Measurements from ENCODE around the gene FBXL14. TPM values are rescaled to one million over a fixed set of nuclear protein-coding genes. Genes with fewer than 3 reads are reported as not detected.

FBXL14 gene
- total and polyA plus RNA-seq, 7 experiments from 2014 or later, result 15.1 to 43.8 (median 28.1) TPM

- ATAC-seq (no peak), DNase-seq (no peak)
- no peaks in the 10 kb centered on the region for H3K27me3 ChIP-seq (ENCODE audit: control insufficient read depth in 2 of 2, insufficient read depth in 2 of 2, low read length in 2 of 2)
- Mint-ChIP-seq H3K4me3 (peak overlapping the region; percentile 83 to 97 (median 94)), H3K4me1 (peaks cover 54 to 75% (median 66%) of the 10 kb centered on the region in 7 donors), H3K36me3 (peaks cover 0 to 35% (median 5%) of the 10 kb centered on the region in 5 donors), H3K9me3 (peaks cover 0 to 2% (median 0%) of the 10 kb centered on the region in 11 donors), H3K27ac (peak overlapping the region; percentile 59 to 97 (median 93)), H3K27me3 (peaks cover 0 to 6% (median 0%) of the 10 kb centered on the region in 5 donors)
- intact Hi-C loops (cut with micrococcal nuclease), result loop anchor here (2.0 to 10.0 kb wide), 10 partner anchors 59 to 1223 kb away; partner anchors contain the start of genes B4GALNT3 (in 1 of the 2), CCDC77 (in 1 of the 2), ITFG2 (in 1 of the 2) and KDM5A (in 1 of the 2)
- peak overlapping the region; percentile 32 for H3K4me3 ChIP-seq (ENCODE audit: low read length)
- no peaks in the 10 kb centered on the region for H3K9me3 ChIP-seq (ENCODE audit: control insufficient read depth in 2 of 3, low read length in 3 of 3)
- ChIA-PET CTCF (interaction anchor here (1.5 to 1.6 kb wide), 2 partner anchors 10 to 777 kb away, joined by 5 to 6 read pairs; no protein-coding TSS in a partner anchor), POLR2A (interaction anchor here (4.4 kb wide), 1 partner anchor 11 kb away, joined by 82 read pairs; no protein-coding TSS in a partner anchor)
- H3K4me1 ChIP-seq (ENCODE audit: control insufficient read depth in 2 of 2, insufficient read depth in 2 of 2, low read length in 2 of 2), result peaks cover 23 to 40% of the 10 kb centered on the region in 2 donors
- H3K36me3 ChIP-seq (ENCODE audit: control insufficient read depth in 2 of 3, insufficient read depth in 3 of 3, low read length in 3 of 3), result peaks cover 0 to 3% (median 0%) of the 10 kb centered on the region in 3 experiments
- peak overlapping the region; percentile 72 for H3K27ac ChIP-seq (ENCODE audit: low read depth, low read length)
These were observed 2.8 kb downstream of the FBXL14 start for GRCh38 chr12:1591543-1591942.

GRCh38 chr12:1591034-1591433 is 3.3 kb downstream of the FBXL14 start:
- ChIA-PET CTCF (interaction anchor here (6.0 kb wide), 1 partner anchor 473 kb away, joined by 52 read pairs; no protein-coding TSS in a partner anchor), POLR2A (interaction anchor here (1.0 to 4.4 kb wide), 2 partner anchors 12 kb away, joined by 4 to 82 read pairs; no protein-coding TSS in a partner anchor)
- peak in 6 of 9 donors; percentile 36 to 67 (median 52) for DNase-seq
- intact Hi-C loops (cut with micrococcal nuclease), result loop anchor here (2.0 to 10.0 kb wide), 10 partner anchors 58 to 1224 kb away; partner anchors contain the start of genes B4GALNT3 (in 1 of the 2), CCDC77 (in 1 of the 2), ITFG2 (in 1 of the 2) and KDM5A (in 1 of the 2)
- Mint-ChIP-seq H3K4me3 (peak overlapping the region; percentile 83 to 95 (median 92)), H3K36me3 (peaks cover 0 to 35% (median 5%) of the 10 kb centered on the region in 5 donors), H3K27ac (peak overlapping the region in 8 of 9 donors; percentile 66 to 96 (median 88)), H3K4me1 (peaks cover 54 to 72% (median 64%) of the 10 kb centered on the region in 7 donors), H3K9me3 (peaks cover 0 to 2% (median 0%) of the 10 kb centered on the region in 11 donors), H3K27me3 (peaks cover 0 to 6% (median 0%) of the 10 kb centered on the region in 5 donors)
- Histone ChIP-seq H3K4me3 (ENCODE audit: low read length) (peak overlapping the region; percentile 43), H3K27me3 (ENCODE audit: control insufficient read depth in 2 of 2, insufficient read depth in 2 of 2, low read length in 2 of 2) (no peaks in the 10 kb centered on the region), H3K4me1 (ENCODE audit: control insufficient read depth in 2 of 2, insufficient read depth in 2 of 2, low read length in 2 of 2) (peaks cover 23 to 40% of the 10 kb centered on the region in 2 donors), H3K27ac (ENCODE audit: low read depth, low read length) (peak overlapping the region; percentile 72), H3K36me3 (ENCODE audit: control insufficient read depth in 2 of 3, insufficient read depth in 3 of 3, low read length in 3 of 3) (peaks cover 0 to 3% (median 0%) of the 10 kb centered on the region in 3 experiments), H3K9me3 (ENCODE audit: control insufficient read depth in 2 of 3, low read length in 3 of 3) (no peaks in the 10 kb centered on the region)
- no peak for ATAC-seq

- Histone ChIP-seq H3K4me1 (ENCODE audit: control insufficient read depth in 2 of 2, insufficient read depth in 2 of 2, low read length in 2 of 2) (peaks cover 20 to 38% of the 10 kb centered on the region in 2 donors), H3K36me3 (ENCODE audit: control insufficient read depth in 2 of 3, insufficient read depth in 3 of 3, low read length in 3 of 3) (peaks cover 0 to 3% (median 0%) of the 10 kb centered on the region in 3 experiments), H3K27me3 (ENCODE audit: control insufficient read depth in 2 of 2, insufficient read depth in 2 of 2, low read length in 2 of 2) (no peaks in the 10 kb centered on the region), H3K9me3 (ENCODE audit: control insufficient read depth in 2 of 3, low read length in 3 of 3) (no peaks in the 10 kb centered on the region), H3K4me3 (ENCODE audit: low read length) (peak overlapping the region; percentile 43), H3K27ac (ENCODE audit: low read depth, low read length) (peak overlapping the region; percentile 55)
- ChIA-PET CTCF (interaction anchor here (1.7 to 6.0 kb wide), 2 partner anchors 11 to 473 kb away, joined by 6 to 52 read pairs; no protein-coding TSS in a partner anchor), POLR2A (interaction anchor here (0.7 to 3.8 kb wide), 5 partner anchors 10 to 1201 kb away, joined by 3 to 24 read pairs (median 3); partner anchors contain the start of gene KDM5A)
- H3K4me1 Mint-ChIP-seq, result peaks cover 53 to 66% (median 58%) of the 10 kb centered on the region in 7 donors
- peaks cover 0 to 6% (median 0%) of the 10 kb centered on the region in 5 donors for H3K27me3 Mint-ChIP-seq
- peak overlapping the region; percentile 8 to 96 (median 87) for H3K27ac Mint-ChIP-seq
- H3K9me3 Mint-ChIP-seq, result peaks cover 0 to 2% (median 0%) of the 10 kb centered on the region in 11 donors
- DNase-seq (no peak), ATAC-seq (no peak)
- H3K36me3 Mint-ChIP-seq, result peaks cover 0 to 35% (median 5%) of the 10 kb centered on the region in 5 donors
- peak overlapping the region; percentile 83 to 95 (median 92) for H3K4me3 Mint-ChIP-seq
- intact Hi-C loops (cut with micrococcal nuclease), result loop anchor here (2.0 to 10.0 kb wide), 10 partner anchors 58 to 1224 kb away; partner anchors contain the start of genes B4GALNT3 (in 1 of the 2), CCDC77 (in 1 of the 2), ITFG2 (in 1 of the 2) and KDM5A (in 1 of the 2)
These were observed 4.0 kb downstream of the FBXL14 start for GRCh38 chr12:1590221-1590979.

GRCh38 chr12:1588575-1588947 is 5.8 kb downstream of the FBXL14 start:
- no peak for ATAC-seq
- Mint-ChIP-seq H3K27ac (peak overlapping the region in 8 of 9 donors; percentile 51 to 86 (median 82)), H3K4me1 (peaks cover 47 to 60% (median 56%) of the 10 kb centered on the region in 7 donors), H3K4me3 (peak overlapping the region; percentile 7 to 95 (median 46)), H3K9me3 (peaks cover 0 to 2% (median 0%) of the 10 kb centered on the region in 11 donors), H3K36me3 (peaks cover 0 to 32% (median 5%) of the 10 kb centered on the region in 5 donors), H3K27me3 (no peaks in the 10 kb centered on the region)
- no peak for DNase-seq
- peaks cover 0 to 3% (median 0%) of the 10 kb centered on the region in 3 experiments for H3K36me3 ChIP-seq (ENCODE audit: control insufficient read depth in 2 of 3, insufficient read depth in 3 of 3, low read length in 3 of 3)
- CTCF ChIA-PET, result interaction anchor here (0.6 to 6.0 kb wide), 6 partner anchors 13 to 1012 kb away, joined by 3 to 52 read pairs (median 3); no protein-coding TSS in a partner anchor
- H3K27me3 ChIP-seq (ENCODE audit: control insufficient read depth in 2 of 2, insufficient read depth in 2 of 2, low read length in 2 of 2), result no peaks in the 10 kb centered on the region
- H3K4me3 ChIP-seq (ENCODE audit: low read length), result no peak overlapping the region
- peaks cover 16 to 35% of the 10 kb centered on the region in 2 donors for H3K4me1 ChIP-seq (ENCODE audit: control insufficient read depth in 2 of 2, insufficient read depth in 2 of 2, low read length in 2 of 2)
- POLR2A ChIA-PET, result interaction anchor here (0.9 to 3.8 kb wide), 6 partner anchors 12 to 471 kb away, joined by 3 to 24 read pairs (median 6); no protein-coding TSS in a partner anchor
- peak overlapping the region; percentile 40 for H3K27ac ChIP-seq (ENCODE audit: low read depth, low read length)
- intact Hi-C loops (cut with micrococcal nuclease), result loop anchor here in 1 of 2 donors (10.0 kb wide), 2 partner anchors 104 to 314 kb away; no protein-coding TSS in a partner anchor
- H3K9me3 ChIP-seq (ENCODE audit: control insufficient read depth in 2 of 3, low read length in 3 of 3), result no peaks in the 10 kb centered on the region

- Histone ChIP-seq H3K36me3 (ENCODE audit: control insufficient read depth in 2 of 3, insufficient read depth in 3 of 3, low read length in 3 of 3) (peaks cover 0 to 3% (median 0%) of the 10 kb centered on the region in 3 experiments), H3K9me3 (ENCODE audit: control insufficient read depth in 2 of 3, low read length in 3 of 3) (no peaks in the 10 kb centered on the region), H3K27ac (ENCODE audit: low read depth, low read length) (peak overlapping the region; percentile 40), H3K27me3 (ENCODE audit: control insufficient read depth in 2 of 2, insufficient read depth in 2 of 2, low read length in 2 of 2) (no peaks in the 10 kb centered on the region), H3K4me3 (ENCODE audit: low read length) (no peak overlapping the region), H3K4me1 (ENCODE audit: control insufficient read depth in 2 of 2, insufficient read depth in 2 of 2, low read length in 2 of 2) (peaks cover 20 to 35% of the 10 kb centered on the region in 2 donors)
- Mint-ChIP-seq H3K36me3 (peaks cover 0 to 28% (median 5%) of the 10 kb centered on the region in 5 donors), H3K27me3 (no peaks in the 10 kb centered on the region), H3K27ac (peak overlapping the region in 8 of 9 donors; percentile 51 to 86 (median 82)), H3K4me1 (peaks cover 50 to 65% (median 59%) of the 10 kb centered on the region in 7 donors), H3K9me3 (peaks cover 0 to 2% (median 0%) of the 10 kb centered on the region in 11 donors), H3K4me3 (peak overlapping the region in 9 of 10 donors; percentile 7 to 95 (median 47))
- POLR2A ChIA-PET, result interaction anchor here (0.9 to 3.8 kb wide), 6 partner anchors 12 to 470 kb away, joined by 3 to 24 read pairs (median 6); no protein-coding TSS in a partner anchor
- CTCF ChIA-PET, result interaction anchor here (0.6 to 6.0 kb wide), 10 partner anchors 10 to 1012 kb away, joined by 3 to 52 read pairs (median 3); no protein-coding TSS in a partner anchor
- peak in 3 of 9 donors; percentile 20 to 45 (median 36) for DNase-seq
- ATAC-seq, result peak; percentile 66
- intact Hi-C loops (cut with micrococcal nuclease), result loop anchor here in 1 of 2 donors (10.0 kb wide), 2 partner anchors 103 to 313 kb away; no protein-coding TSS in a partner anchor
These were observed 6.3 kb downstream of the FBXL14 start for GRCh38 chr12:1587927-1588574.

All from naive thymus-derived CD4-positive, alpha-beta T cell (primary cell).